Large intestine (tissue), 3 donors: ENCODE results near the gene APLN. TPM values are rescaled to one million over a fixed set of nuclear protein-coding genes. Genes with fewer than 3 reads are reported as not detected.

Experiments used
- DNase-seq, 2 donors: peaks; one replicate each; pipeline versions ENCODE4 v3.0.0 to v3.0.0-alpha.2; 2013
- H3K27ac ChIP-seq: one replicate; pipeline ENCODE4 v1.5.1; 2013; ENCODE audit warnings: low read length
- H3K27me3 ChIP-seq: 2 replicates; pipeline ENCODE4 v1.6.1; 2013; ENCODE audit warnings: low read length; ENCODE audit not compliant: control insufficient read depth, insufficient read depth
- H3K36me3 ChIP-seq: 2 replicates; pipeline ENCODE4 v1.6.1; 2013; ENCODE audit warnings: low read length; ENCODE audit not compliant: control insufficient read depth, insufficient read depth
- H3K4me1 ChIP-seq: one replicate; pipeline ENCODE4 v1.6.1; 2013; ENCODE audit warnings: low read length; ENCODE audit not compliant: control insufficient read depth, insufficient read depth
- H3K4me3 ChIP-seq: one replicate; pipeline ENCODE4 v1.5.1; 2013; ENCODE audit warnings: low read length
- H3K9me3 ChIP-seq: one replicate; pipeline ENCODE4 v1.6.1; 2013; ENCODE audit warnings: mild to moderate bottlenecking, low read depth, low read length, moderate library complexity; ENCODE audit not compliant: control insufficient read depth
- WGBS: methylation state at CpG from one replicate; pipeline ENCODE4 v1.1.5; 2013; ENCODE audit warnings: low lambda C conversion rate; ENCODE audit not compliant: insufficient coverage; 5-methylcytosine and 5-hydroxymethylcytosine counted together
- polyA plus RNA-seq: library from polyadenylated mRNA; unstranded; fragments of 120-200 nt; gene quantifications from one replicate; pipeline ENCODE4 v1.2.1, GENCODE V29; 2013

Gene APLN
- polyA plus RNA-seq, 1 donor: 2.5 TPM

DNA sequence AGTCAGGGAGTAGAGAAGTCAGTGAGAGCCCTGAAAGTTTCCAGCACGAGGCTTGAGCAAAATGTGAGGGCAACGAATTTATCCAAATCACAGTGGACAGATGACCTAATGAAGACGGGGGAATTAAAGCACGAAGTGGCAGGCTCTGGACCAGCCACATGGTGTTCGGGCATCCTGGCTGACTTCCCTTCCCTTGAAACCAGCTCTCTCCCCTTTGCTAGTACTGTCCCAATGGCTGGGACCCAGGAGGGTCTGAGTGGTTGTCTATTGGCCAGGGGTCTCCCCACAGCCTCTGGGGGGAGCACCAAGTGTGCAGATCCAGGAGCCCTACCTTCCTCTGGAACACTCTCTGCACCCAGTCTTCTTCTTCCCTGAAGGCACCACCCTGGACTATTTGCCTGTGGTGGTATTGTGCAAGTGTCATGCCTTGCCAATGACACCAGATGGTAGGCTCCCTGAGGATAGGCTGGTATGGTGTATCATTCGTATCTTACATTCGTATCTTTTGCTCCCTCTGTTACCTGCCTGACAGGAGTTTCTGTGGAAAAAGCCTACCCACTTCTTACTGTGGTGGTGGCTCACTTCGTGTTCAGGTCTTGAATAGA is 2.1 kb downstream of the APLN start:
- Histone ChIP-seq H3K27ac (no peak overlapping the region), H3K36me3 (no peaks in the 10 kb centered on the region), H3K9me3 (no peaks in the 10 kb centered on the region), H3K4me3 (no peak overlapping the region), H3K4me1 (peaks cover 10% of the 10 kb centered on the region), H3K27me3 (peaks cover 4% of the 10 kb centered on the region)
- WGBS: no CpG with 5 or more reads among the region's 8 CpGs
- DNase-seq: no peak

DNA sequence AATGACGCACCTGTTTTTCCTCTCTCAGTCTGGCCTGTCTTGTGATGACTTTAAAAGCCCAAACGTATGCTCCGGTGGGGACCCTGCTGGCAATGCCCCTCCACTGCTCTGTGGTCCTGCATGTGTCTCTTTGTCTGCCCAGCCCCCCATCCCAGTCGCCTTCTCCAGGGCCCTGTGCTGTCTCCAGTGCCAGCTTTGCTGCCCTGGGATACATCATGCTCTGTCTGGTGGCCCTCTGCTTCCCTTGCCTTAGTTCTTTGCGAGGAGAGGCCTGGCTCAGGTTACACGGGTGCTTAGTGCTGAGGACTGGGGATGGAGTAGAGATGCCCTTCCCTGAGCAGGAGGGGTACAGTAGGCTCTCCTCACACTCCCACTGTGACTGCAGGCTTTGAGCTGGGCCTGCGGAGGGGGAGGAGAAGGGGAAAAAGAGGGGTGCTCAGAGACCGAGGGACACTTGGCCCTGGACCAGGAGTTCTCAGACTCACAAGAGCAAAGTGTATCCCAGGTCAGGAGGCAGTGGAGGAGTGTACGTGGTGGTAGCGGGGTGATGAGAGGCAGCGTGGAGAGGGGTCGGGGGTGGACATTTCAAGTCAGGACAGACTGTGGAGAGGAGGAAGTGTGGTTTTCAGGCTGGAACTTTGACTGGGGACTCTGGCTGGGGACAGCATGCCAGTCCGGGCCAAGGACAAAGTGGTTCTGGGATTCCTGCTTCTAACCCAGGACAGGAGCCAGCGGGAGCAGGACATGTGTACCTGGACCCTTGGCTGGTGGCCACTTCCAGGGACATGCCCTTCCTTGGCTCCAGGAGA is 2.8 kb downstream of the APLN start:
- H3K27me3 ChIP-seq: peaks cover 4% of the 10 kb centered on the region
- H3K4me3 ChIP-seq: no peak overlapping the region
- no peaks in the 10 kb centered on the region for H3K36me3 ChIP-seq
- peaks cover 10% of the 10 kb centered on the region for H3K4me1 ChIP-seq
- H3K9me3 ChIP-seq: no peaks in the 10 kb centered on the region
- WGBS: no CpG with 5 or more reads among the region's 14 CpGs
- no peak for DNase-seq
- H3K27ac ChIP-seq: no peak overlapping the region

DNA sequence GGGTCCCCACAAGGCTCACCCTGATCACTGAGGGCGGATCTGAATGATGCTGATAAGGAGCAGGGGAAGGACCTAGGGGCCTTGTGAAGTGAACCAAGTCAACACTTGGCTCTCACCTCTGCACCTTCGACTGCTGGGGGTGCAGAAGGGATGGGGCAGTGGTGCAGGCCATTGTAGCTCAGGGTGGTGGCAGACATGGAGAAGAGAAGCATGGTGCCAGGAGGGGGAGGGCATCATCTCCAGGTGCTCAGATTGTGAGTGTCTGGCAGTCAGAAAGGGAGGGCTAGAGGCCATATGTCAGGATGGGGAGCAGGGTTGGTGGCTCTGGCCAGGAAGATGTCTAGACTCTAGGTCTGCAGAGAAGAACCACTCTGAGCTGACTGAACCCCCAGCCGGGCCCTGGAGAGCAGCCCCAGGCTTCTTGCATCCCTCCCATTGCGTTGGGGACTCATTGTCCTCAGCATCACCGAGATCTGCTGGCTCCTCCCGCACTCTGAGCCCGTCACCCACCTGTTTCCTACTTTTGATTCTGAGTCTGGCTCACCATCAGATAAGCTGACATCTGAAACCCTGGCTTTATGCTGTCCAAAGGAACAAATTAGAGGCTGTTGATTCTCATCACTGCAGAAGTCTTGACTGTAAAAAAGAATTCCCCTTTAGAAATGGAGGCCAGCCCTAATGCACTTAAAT is 3.8 kb downstream of the APLN start:
- no peak for DNase-seq
- Histone ChIP-seq H3K9me3 (no peaks in the 10 kb centered on the region), H3K4me3 (no peak overlapping the region), H3K4me1 (peaks cover 10% of the 10 kb centered on the region), H3K27ac (no peak overlapping the region), H3K36me3 (no peaks in the 10 kb centered on the region), H3K27me3 (peaks cover 4% of the 10 kb centered on the region)
- no CpG with 5 or more reads among the region's 7 CpGs for WGBS

GRCh38 chrX:129650183-129650689 is 4.5 kb downstream of the APLN start:
- WGBS: no CpG with 5 or more reads among the region's 3 CpGs
- peaks cover 8% of the 10 kb centered on the region for H3K4me1 ChIP-seq
- H3K27ac ChIP-seq: no peak overlapping the region
- no peaks in the 10 kb centered on the region for H3K9me3 ChIP-seq
- H3K36me3 ChIP-seq: no peaks in the 10 kb centered on the region
- no peak overlapping the region for H3K4me3 ChIP-seq
- peaks cover 4% of the 10 kb centered on the region for H3K27me3 ChIP-seq
- DNase-seq: no peak

GRCh38 chrX:129649268-129650182 is 5.2 kb downstream of the APLN start:
- Histone ChIP-seq H3K36me3 (no peaks in the 10 kb centered on the region), H3K4me1 (peaks cover 6% of the 10 kb centered on the region), H3K27ac (no peak overlapping the region), H3K4me3 (no peak overlapping the region), H3K9me3 (no peaks in the 10 kb centered on the region), H3K27me3 (peaks cover 4% of the 10 kb centered on the region)
- DNase-seq: no peak
- no CpG with 5 or more reads among the region's 9 CpGs for WGBS

DNA sequence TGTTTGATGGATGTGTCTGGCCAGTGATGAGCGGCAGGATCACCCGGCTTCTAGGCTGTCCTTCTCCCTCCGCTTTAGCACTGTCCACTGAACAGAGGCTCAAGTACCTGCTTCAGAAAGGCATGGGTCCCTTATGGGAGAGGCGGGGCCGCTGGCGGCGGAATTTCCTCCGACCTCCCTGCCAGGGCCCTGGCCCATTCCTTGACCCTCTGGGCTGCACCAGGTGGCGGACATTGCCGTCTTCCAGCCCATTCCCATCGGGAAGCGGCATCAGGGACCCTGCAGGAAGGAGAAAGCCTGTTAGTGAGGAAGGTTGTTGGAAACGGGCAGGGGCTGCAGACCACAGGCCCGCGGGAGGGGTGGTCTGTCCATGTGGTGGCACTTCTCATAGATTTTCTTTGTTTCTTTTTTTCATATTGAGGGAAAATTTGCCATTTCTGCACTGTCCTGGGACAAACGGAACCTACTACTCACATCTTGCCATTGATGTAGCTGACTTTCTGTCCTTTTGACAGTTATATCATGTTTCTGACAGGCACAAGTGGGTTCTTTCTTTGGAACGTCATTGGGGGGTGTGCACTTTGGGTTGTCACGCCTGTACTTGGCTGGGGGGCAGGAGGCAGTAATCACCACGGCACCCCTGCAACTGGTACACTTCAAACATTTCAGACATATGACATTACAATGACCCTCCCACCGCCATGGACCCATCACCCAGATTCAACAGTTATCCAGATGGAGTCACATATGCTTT is 6.1 kb downstream of the APLN start:
- Histone ChIP-seq H3K4me3 (no peak overlapping the region), H3K9me3 (no peaks in the 10 kb centered on the region), H3K4me1 (peaks cover under 1% of the 10 kb centered on the region), H3K27ac (no peak overlapping the region), H3K27me3 (peaks cover 4% of the 10 kb centered on the region), H3K36me3 (no peaks in the 10 kb centered on the region)
- WGBS: no CpG with 5 or more reads among the region's 20 CpGs
- no peak for DNase-seq

GRCh38 chrX:129647418-129648410 is 7.0 kb downstream of the APLN start:
- Histone ChIP-seq H3K27me3 (no peaks in the 10 kb centered on the region), H3K4me3 (no peak overlapping the region), H3K4me1 (no peaks in the 10 kb centered on the region), H3K27ac (no peak overlapping the region), H3K9me3 (no peaks in the 10 kb centered on the region), H3K36me3 (no peaks in the 10 kb centered on the region)
- no peak for DNase-seq
- WGBS: no CpG with 5 or more reads among the region's 14 CpGs

GRCh38 chrX:129646566-129647417 is 8.0 kb downstream of the APLN start:
- H3K36me3 ChIP-seq: no peaks in the 10 kb centered on the region
- H3K27ac ChIP-seq: no peak overlapping the region
- no peaks in the 10 kb centered on the region for H3K9me3 ChIP-seq
- H3K4me3 ChIP-seq: no peak overlapping the region
- H3K4me1 ChIP-seq: no peaks in the 10 kb centered on the region
- DNase-seq: no peak
- WGBS: no CpG with 5 or more reads among the region's 13 CpGs
- H3K27me3 ChIP-seq: no peaks in the 10 kb centered on the region
